Endothelial cell (in vitro differentiated cells): ENCODE data around the gene RRBP1. TPM values are rescaled to one million over a fixed set of nuclear protein-coding genes. Genes with fewer than 3 reads are reported as not detected.

Experiments
- DNase-seq: peaks from one replicate; pipeline ENCODE4 v3.0.0; 2021; ENCODE audit warnings: low spot score
- H3K27ac Mint-ChIP-seq: one replicate; pipeline ENCODE4 v1.8.0; 2021; ENCODE audit warnings: mixed read lengths, inconsistent platforms; ENCODE audit not compliant: unreplicated experiment
- H3K27me3 Mint-ChIP-seq: one replicate; pipeline ENCODE4 v1.8.0; 2021; ENCODE audit warnings: mild to moderate bottlenecking, moderate library complexity, mixed read lengths, inconsistent platforms; ENCODE audit not compliant: unreplicated experiment
- H3K36me3 Mint-ChIP-seq: one replicate; pipeline ENCODE4 v1.8.0; 2021; ENCODE audit warnings: mild to moderate bottlenecking, low read depth, mixed read lengths, inconsistent platforms; ENCODE audit not compliant: unreplicated experiment
- H3K4me1 Mint-ChIP-seq: one replicate; pipeline ENCODE4 v1.8.0; 2021; ENCODE audit warnings: mild to moderate bottlenecking, mixed read lengths, inconsistent platforms; ENCODE audit not compliant: unreplicated experiment
- H3K4me3 Mint-ChIP-seq: one replicate; pipeline ENCODE4 v1.8.0; 2021; ENCODE audit warnings: mild to moderate bottlenecking, mixed read lengths, inconsistent platforms; ENCODE audit not compliant: unreplicated experiment
- H3K9me3 Mint-ChIP-seq: one replicate; pipeline ENCODE4 v1.8.0; 2021; ENCODE audit warnings: mixed read lengths, inconsistent platforms; ENCODE audit not compliant: unreplicated experiment
- total RNA-seq: library from RNA; stranded (reverse); fragmentation: NEBNext Ultra II Directional; extraction: Animal tissue kit (Norgen Biotek cat#: 25700); gene quantifications from one replicate; pipeline ENCODE4 v1.2.1, GENCODE V29; 2021; ENCODE audit not compliant: unreplicated experiment
- TF ChIP-seq, protein P1 (sequence below): fragments of 200-600 bp; sonication (generic); IDR thresholded peaks from one replicate; pipeline ENCODE4 v1.5.0; 2021; ENCODE audit warnings: antibody characterized with exemption; ENCODE audit not compliant: unreplicated experiment

RRBP1 gene
- total RNA-seq, 1 donor from 2014 or later = 179 TPM

DNA sequence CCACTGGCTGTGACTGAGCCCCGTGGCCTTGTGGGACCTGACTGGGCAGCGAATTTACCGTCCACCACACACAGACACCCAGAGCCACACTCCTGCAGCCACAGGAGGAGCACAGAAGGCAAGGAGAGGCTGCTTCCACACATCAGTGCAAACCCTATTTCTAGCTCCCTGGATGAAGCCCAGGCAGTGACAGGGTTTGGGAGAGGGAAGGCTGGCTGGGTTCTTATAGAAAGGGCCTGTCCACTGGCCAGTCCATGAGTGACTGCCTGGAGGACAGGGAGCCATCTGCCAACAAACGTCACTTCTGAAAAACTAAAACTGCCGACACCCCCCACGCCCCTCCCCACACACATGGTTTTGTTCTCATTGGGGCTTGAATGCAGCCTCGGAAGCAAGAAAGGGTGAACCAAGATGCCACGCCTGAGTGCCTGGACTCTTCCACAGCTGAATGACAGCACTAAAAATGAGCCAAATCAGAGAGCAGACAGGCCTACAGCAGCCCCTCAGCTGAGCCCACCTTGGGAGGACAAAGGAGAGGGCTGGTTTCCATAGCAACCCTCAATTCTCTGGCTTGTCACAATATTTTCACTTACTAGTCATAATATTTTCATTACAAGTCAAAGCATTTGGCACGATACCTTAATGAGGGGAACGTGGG lies 38.4 kb downstream of the RRBP1 start:
- Mint-ChIP-seq H3K9me3 (no peaks in the 10 kb centered on the region), H3K27me3 (peaks cover 5% of the 10 kb centered on the region), H3K4me3 (no peak overlapping the region), H3K4me1 (peaks cover 3% of the 10 kb centered on the region), H3K27ac (no peak overlapping the region), H3K36me3 (peaks cover 12% of the 10 kb centered on the region)
- TF ChIP-seq, protein P1, sequence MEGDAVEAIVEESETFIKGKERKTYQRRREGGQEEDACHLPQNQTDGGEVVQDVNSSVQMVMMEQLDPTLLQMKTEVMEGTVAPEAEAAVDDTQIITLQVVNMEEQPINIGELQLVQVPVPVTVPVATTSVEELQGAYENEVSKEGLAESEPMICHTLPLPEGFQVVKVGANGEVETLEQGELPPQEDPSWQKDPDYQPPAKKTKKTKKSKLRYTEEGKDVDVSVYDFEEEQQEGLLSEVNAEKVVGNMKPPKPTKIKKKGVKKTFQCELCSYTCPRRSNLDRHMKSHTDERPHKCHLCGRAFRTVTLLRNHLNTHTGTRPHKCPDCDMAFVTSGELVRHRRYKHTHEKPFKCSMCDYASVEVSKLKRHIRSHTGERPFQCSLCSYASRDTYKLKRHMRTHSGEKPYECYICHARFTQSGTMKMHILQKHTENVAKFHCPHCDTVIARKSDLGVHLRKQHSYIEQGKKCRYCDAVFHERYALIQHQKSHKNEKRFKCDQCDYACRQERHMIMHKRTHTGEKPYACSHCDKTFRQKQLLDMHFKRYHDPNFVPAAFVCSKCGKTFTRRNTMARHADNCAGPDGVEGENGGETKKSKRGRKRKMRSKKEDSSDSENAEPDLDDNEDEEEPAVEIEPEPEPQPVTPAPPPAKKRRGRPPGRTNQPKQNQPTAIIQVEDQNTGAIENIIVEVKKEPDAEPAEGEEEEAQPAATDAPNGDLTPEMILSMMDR = no peak
- DNase-seq = no peak

DNA sequence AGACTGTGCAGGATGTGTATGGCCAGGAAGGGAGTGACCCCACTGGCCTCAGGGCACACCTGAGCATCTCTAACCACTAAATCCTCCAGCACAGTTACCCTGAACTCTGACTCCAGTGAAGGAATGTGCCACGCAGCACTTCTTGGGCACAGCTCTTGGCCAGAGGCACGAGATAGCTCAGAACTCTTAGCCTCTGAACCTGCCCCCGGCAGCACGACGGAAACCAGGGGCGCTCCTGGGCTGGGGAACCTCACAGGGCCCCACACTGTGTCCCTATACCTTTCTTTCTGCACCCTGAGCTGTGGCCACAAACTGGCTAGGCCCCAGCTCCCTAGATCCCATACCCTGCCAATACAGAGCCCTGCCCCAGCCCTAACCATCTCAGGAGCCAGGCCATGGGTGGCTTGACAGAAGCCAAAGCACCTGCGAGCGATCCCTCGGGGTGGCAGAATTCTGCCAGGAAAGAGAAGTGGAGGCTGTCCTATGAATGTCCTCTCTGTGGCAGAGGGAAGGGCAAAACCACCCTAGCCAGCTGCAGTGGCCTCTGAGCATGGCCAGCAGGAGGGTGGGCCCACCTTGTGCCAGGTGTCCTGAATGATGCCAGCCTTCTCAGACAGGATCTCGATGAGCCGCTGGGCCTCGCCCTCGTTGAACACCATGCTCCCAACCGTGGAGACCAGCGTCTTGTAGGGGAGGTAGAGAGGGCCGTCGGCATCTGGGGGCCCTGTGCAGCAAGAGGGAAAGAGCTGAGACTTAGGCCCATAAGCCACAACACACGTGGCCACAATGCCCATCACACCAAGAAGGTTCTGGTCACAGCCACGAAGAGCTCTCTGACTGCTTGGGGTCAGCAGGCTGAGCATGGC lies 39.4 kb downstream of the RRBP1 start:
- DNase-seq = no peak
- TF ChIP-seq, protein P1 = no peak
- H3K27me3 Mint-ChIP-seq = peaks cover 5% of the 10 kb centered on the region
- peaks cover 12% of the 10 kb centered on the region for H3K36me3 Mint-ChIP-seq
- no peaks in the 10 kb centered on the region for H3K9me3 Mint-ChIP-seq
- H3K27ac Mint-ChIP-seq = no peak overlapping the region
- H3K4me3 Mint-ChIP-seq = no peak overlapping the region
- peaks cover 3% of the 10 kb centered on the region for H3K4me1 Mint-ChIP-seq

DNA sequence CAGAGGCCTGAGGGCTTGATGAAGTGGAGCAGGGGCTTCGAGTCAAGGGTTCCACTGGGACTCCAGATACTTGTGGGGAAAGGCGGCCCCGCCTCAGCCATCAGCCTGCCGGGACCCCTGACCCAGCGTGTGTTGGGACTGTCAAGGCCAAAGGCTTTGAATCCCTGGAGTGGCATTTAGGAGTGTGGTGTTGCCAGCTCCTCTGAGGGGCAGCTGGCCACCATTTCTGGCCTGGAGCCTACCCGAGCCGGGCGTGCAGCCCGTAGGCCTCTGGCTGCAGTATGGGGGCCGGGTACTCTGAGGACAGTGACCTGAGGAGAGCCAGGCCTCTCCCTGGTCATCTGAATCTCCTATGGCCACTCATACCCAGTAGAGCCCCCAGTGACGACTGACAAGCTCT lies 40.0 kb downstream of the RRBP1 start:
- no peak overlapping the region for H3K27ac Mint-ChIP-seq
- H3K36me3 Mint-ChIP-seq = peaks cover 12% of the 10 kb centered on the region
- H3K27me3 Mint-ChIP-seq = peaks cover 5% of the 10 kb centered on the region
- H3K9me3 Mint-ChIP-seq = no peaks in the 10 kb centered on the region
- peaks cover 3% of the 10 kb centered on the region for H3K4me1 Mint-ChIP-seq
- H3K4me3 Mint-ChIP-seq = no peak overlapping the region
- TF ChIP-seq, protein P1 = no peak
- no peak for DNase-seq

DNA sequence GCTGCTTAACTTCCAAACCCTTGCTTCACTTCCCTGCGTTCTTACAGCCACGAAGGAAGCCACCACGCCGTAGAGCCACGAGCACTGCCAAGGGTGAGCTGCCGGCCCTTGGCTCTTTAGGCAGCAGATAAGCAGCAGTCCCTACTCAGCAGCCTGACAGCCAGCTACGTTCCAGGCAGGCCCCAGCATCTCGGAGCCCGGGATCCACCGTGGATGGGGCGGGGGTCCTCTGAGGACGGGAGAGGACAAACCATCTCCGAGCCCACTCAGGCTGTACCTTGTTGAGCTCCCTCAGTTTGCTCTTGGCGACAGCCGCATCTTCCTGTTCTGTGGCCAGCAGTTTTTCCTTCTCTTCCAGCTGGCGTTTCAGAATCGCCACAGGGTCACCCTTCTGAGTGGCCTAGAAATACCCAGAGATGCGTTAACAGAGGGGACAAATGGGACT lies 40.5 kb downstream of the RRBP1 start:
- Mint-ChIP-seq H3K9me3 (no peaks in the 10 kb centered on the region), H3K27ac (no peak overlapping the region), H3K4me1 (peaks cover 3% of the 10 kb centered on the region), H3K36me3 (peaks cover 12% of the 10 kb centered on the region), H3K4me3 (no peak overlapping the region), H3K27me3 (peaks cover 5% of the 10 kb centered on the region)
- DNase-seq = no peak
- TF ChIP-seq, protein P1 = no peak
